Suprapubic skin (tissue), 4 donors: ENCODE measurements around the gene RGS17. TPM values are rescaled to one million over a fixed set of nuclear protein-coding genes. Genes with fewer than 3 reads are reported as not detected.
"Not testable (repeated sequence)": the region's sequence is repeated elsewhere in the genome, so short reads cannot be mapped to it uniquely, and the experiment has no call there.

ENCODE experiments used
- DNase-seq, 2 donors: peaks; one replicate each; pipeline ENCODE4 v3.0.0-alpha.2; 2019; ENCODE audit warnings: low spot score in 2 of 2
- H3K27ac ChIP-seq: fragments of 200-600 bp; sonication (generic); one replicate; pipeline ENCODE4 v1.5.1; 2019
- H3K27me3 ChIP-seq: fragments of 200-600 bp; sonication (generic); one replicate; pipeline ENCODE4 v1.5.1; 2019
- H3K36me3 ChIP-seq: fragments of 200-600 bp; sonication (generic); one replicate; pipeline ENCODE4 v1.5.1; 2019
- H3K4me1 ChIP-seq: fragments of 200-600 bp; sonication (generic); one replicate; pipeline ENCODE4 v1.5.1; 2019
- H3K4me3 ChIP-seq: fragments of 200-600 bp; sonication (generic); one replicate; pipeline ENCODE4 v1.5.1; 2019; ENCODE audit warnings: mild to moderate bottlenecking
- H3K9me3 ChIP-seq: fragments of 200-600 bp; sonication (generic); one replicate; pipeline ENCODE4 v1.5.1; 2019
- EP300 ChIP-seq: sonication (generic); formaldehyde crosslinking; IDR thresholded peaks from one replicate; pipeline ENCODE4 v1.6.1; 2017; ENCODE audit warnings: antibody characterized with exemption
- POLR2A ChIP-seq, 2 donors: fragments of 450-650 bp; IDR thresholded peaks; one replicate each; pipeline ENCODE4 v1.6.1; 2017; ENCODE audit warnings: antibody characterized with exemption in 2 of 2, mild to moderate bottlenecking in 2 of 2, moderate library complexity in 2 of 2
- POLR2AphosphoS5 ChIP-seq, 3 donors: sonication (generic); formaldehyde crosslinking; IDR thresholded peaks; one replicate each; pipeline ENCODE4 v1.6.1; 2017; ENCODE audit warnings: antibody characterized with exemption in 3 of 3
- WGBS: methylation state at CpG from one replicate; pipeline ENCODE4 v1.1.5; 2018; 5-methylcytosine and 5-hydroxymethylcytosine counted together
- total RNA-seq, 4 donors: library from RNA; depleted of rRNA; stranded (reverse); fragments of >200 nt; gene quantifications; one replicate each; pipeline ENCODE4 v1.1.0, GENCODE V29; 2016
- TF ChIP-seq, protein P1 (sequence below), 2 donors: fragments of 200-600 bp in 1 of 2; fragments of 450-650 bp in 1 of 2; sonication (generic) in 1 of 2; IDR thresholded peaks; one replicate each; pipeline ENCODE4 v1.5.1; 2016 to 2019; ENCODE audit warnings: antibody characterized with exemption in 2 of 2, mild to moderate bottlenecking in 1 of 2, moderate library complexity in 1 of 2

Gene RGS17
- total RNA-seq, 4 donors from 2014 or later: 0.08 to 1.8 (median 0.26) TPM

DNA sequence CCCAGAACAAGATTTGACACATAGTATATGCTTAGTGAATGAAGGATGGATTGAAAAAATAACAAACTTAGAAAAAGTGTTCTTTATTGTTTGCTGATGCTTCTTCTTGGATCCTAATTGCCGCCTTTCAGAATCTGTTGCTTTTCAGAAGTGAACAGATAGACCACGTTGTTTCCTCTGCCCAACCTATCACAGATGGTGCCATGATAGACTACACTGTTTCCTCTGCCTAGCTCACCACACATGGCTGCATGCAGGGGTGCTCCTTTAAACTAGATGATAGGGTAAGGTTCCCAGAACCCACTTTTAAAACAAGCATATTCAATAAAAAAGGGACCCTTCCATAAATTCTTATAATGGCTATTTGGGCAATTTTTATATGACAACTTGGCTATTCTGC lies 4.6 kb upstream of the RGS17 start:
- Histone ChIP-seq H3K4me1 (peaks cover 7% of the 10 kb centered on the region), H3K27ac (no peak overlapping the region), H3K27me3 (no peaks in the 10 kb centered on the region), H3K4me3 (no peak overlapping the region), H3K9me3 (no peaks in the 10 kb centered on the region), H3K36me3 (no peaks in the 10 kb centered on the region)
- 71% methylated on average over 2 of the region's 2 CpGs for WGBS
- TF ChIP-seq POLR2AphosphoS5 (IDR thresholded peaks at IDR 0.05) (no peak), POLR2A (IDR thresholded peaks at IDR 0.05) (no peak), EP300 (no peak)
- TF ChIP-seq, protein P1, sequence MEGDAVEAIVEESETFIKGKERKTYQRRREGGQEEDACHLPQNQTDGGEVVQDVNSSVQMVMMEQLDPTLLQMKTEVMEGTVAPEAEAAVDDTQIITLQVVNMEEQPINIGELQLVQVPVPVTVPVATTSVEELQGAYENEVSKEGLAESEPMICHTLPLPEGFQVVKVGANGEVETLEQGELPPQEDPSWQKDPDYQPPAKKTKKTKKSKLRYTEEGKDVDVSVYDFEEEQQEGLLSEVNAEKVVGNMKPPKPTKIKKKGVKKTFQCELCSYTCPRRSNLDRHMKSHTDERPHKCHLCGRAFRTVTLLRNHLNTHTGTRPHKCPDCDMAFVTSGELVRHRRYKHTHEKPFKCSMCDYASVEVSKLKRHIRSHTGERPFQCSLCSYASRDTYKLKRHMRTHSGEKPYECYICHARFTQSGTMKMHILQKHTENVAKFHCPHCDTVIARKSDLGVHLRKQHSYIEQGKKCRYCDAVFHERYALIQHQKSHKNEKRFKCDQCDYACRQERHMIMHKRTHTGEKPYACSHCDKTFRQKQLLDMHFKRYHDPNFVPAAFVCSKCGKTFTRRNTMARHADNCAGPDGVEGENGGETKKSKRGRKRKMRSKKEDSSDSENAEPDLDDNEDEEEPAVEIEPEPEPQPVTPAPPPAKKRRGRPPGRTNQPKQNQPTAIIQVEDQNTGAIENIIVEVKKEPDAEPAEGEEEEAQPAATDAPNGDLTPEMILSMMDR (IDR thresholded peaks at IDR 0.05): no peak
- no peak for DNase-seq

DNA sequence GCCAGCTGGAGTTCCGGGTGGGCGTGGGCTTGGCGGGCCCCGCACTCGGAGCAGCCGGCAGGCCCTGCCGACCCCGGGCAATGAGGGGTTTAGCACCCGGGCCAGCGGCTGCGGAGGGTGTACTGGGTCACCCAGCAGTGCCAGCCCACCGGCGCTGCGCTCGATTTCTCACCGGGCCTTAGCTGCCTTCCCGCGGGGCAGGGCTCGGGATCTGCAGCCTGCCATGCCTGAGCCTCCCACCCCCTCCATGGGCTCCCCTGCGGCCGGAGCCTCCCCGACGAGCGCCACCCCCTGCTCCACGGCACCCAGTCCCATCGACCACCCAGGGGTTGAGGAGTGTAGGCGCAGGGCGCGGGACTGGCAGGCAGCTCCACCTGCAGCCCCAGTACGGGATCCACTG lies 2.6 kb upstream of the RGS17 start:
- H3K27me3 ChIP-seq: peaks cover 20% of the 10 kb centered on the region
- not testable (repeated sequence) for H3K9me3 ChIP-seq, DNase-seq, H3K27ac ChIP-seq, H3K36me3 ChIP-seq, H3K4me3 ChIP-seq
- peaks cover 22% of the 10 kb centered on the region for H3K4me1 ChIP-seq
- 100% methylated on average over 1 of the region's 30 CpGs for WGBS

DNA sequence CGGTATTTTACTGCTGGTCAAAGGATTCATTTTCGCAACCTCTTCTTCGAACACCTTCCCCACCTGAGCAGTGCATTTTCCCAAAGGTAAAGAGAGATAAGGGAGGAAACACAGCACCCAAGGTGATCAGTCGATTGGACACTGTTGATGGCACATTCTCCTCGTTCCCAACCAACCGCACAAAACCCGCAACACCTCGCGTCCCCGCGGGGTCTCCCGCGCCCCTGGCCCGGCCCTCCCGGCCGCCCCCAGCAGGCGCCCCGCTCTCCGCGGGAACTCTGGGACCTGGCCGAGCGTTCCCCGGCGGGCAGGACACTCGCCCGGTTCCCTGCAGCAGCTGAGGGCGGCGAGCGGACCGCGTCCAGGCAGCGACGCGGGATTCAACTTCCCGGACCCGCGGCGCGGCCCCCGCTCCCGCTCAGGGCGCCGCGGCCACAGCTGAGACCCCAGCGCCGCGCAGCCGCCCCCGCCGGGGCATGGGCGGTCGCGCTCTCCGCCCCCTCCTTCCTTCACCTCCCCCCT lies 506 bp downstream of the RGS17 start:
- Histone ChIP-seq H3K9me3 (no peaks in the 10 kb centered on the region), H3K4me1 (peaks cover 22% of the 10 kb centered on the region), H3K27ac (no peak overlapping the region), H3K27me3 (peaks cover 34% of the 10 kb centered on the region), H3K4me3 (peak overlapping the region; percentile 59), H3K36me3 (no peaks in the 10 kb centered on the region)
- 0% methylated on average over 16 of the region's 54 CpGs for WGBS
- TF ChIP-seq EP300: no peak
- TF ChIP-seq POLR2AphosphoS5 (IDR thresholded peaks at IDR 0.05): no peak
- TF ChIP-seq, protein P1 (IDR thresholded peaks at IDR 0.05): no peak
- no peak for TF ChIP-seq POLR2A (IDR thresholded peaks at IDR 0.05)
- no peak for DNase-seq

DNA sequence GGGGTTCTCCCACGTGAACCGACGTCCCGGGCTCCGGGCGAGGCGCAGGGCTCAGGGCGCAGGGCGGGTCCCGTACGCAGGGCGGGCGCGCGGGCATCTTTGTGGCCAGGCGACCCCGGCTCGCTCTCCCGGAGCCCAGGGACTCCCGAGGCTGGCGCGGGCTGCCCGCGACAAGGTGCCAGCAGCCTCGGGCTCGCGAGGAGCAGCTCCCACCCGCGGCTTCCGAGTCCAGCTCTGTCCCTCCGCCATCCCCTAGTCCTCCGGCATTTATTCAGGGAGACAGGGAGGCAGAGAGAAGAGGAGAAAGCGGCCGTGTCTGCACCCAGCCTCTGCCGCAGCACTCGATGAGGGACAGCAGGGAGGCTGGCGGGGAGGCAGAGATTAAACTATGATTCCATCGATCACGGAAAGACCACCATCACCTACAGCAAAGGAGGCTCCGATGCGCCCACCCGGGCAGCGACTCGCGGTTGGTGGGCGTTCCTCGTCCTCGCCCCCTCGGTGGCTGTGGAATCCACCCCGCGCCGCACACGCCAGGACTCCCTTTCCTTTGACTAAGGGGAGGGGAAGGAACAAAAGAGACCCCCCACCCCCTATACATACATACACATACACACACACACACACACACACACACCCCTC lies 1.1 kb downstream of the RGS17 start:
- WGBS: 1% methylated on average over 31 of the region's 53 CpGs
- peaks cover 35% of the 10 kb centered on the region for H3K27me3 ChIP-seq
- peaks cover 22% of the 10 kb centered on the region for H3K4me1 ChIP-seq
- no peaks in the 10 kb centered on the region for H3K36me3 ChIP-seq
- DNase-seq: no peak
- TF ChIP-seq, protein P1 (IDR thresholded peaks at IDR 0.05): no peak
- TF ChIP-seq POLR2A (IDR thresholded peaks at IDR 0.05) (no peak), POLR2AphosphoS5 (IDR thresholded peaks at IDR 0.05) (no peak), EP300 (no peak)
- no peaks in the 10 kb centered on the region for H3K9me3 ChIP-seq
- H3K27ac ChIP-seq: no peak overlapping the region
- peak overlapping the region; percentile 59 for H3K4me3 ChIP-seq

DNA sequence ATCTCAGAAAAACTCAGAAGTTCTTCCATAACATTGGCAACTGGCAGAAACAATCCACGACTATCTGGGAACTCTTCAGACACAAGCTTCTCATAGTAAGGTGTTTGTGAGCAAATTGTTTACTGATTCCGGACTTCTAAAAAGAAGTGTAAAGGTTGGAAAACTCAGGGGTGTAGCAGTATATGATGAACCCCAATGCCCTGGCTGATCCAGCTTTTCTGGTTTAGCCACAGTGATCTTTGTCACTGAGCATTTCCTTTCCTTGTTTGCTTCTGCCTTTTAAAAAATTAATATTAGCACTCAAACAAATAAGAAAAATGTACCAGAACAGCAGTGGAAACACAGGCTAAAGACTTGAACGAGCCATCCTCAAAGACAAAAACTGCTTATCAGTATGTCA lies 4.9 kb downstream of the RGS17 start:
- H3K27ac ChIP-seq: no peak overlapping the region

More for the DNA sequence above, 4.9 kb downstream of the RGS17 start:
- no peak for TF ChIP-seq POLR2A (IDR thresholded peaks at IDR 0.05)
- TF ChIP-seq EP300: no peak
- TF ChIP-seq, protein P1 (IDR thresholded peaks at IDR 0.05): no peak
- no peak for TF ChIP-seq POLR2AphosphoS5 (IDR thresholded peaks at IDR 0.05)
- H3K27me3 ChIP-seq: peaks cover 35% of the 10 kb centered on the region
- no peaks in the 10 kb centered on the region for H3K36me3 ChIP-seq
- H3K9me3 ChIP-seq: no peaks in the 10 kb centered on the region
- no peak for DNase-seq
- H3K4me1 ChIP-seq: peaks cover 19% of the 10 kb centered on the region
- no peak overlapping the region for H3K4me3 ChIP-seq
- 92% methylated on average over 3 of the region's 3 CpGs for WGBS
